Measurements from ENCODE around the gene DOCK8. TPM values are rescaled to one million over a fixed set of nuclear protein-coding genes. Genes with fewer than 3 reads are reported as not detected.

DOCK8 gene
- total RNA-seq, 1 experiment from 2014 or later = 7.5 TPM

- Histone ChIP-seq H3K79me2 (ENCODE audit: low read depth) (no peaks in the 10 kb centered on the region), H3K4me3 (no peak overlapping the region), H3K9me2 (ENCODE audit: insufficient read depth) (no peaks in the 10 kb centered on the region), H2AFZ (no peak overlapping the region), H3K4me2 (no peak overlapping the region), H3K36me3 (ENCODE audit: low read depth) (no peaks in the 10 kb centered on the region), H3K27ac (no peak overlapping the region), H3F3A (ENCODE audit: insufficient read depth, low read depth) (no peaks in the 10 kb centered on the region), H3K4me1 (replicated peaks; ENCODE audit: insufficient read depth) (peaks cover 17% of the 10 kb centered on the region), H3K9me3 (ENCODE audit: insufficient read depth, low read depth) (no peaks in the 10 kb centered on the region), H4K20me1 (ENCODE audit: insufficient read depth) (no peaks in the 10 kb centered on the region), H3K27me3 (ENCODE audit: insufficient read depth, low read depth) (no peaks in the 10 kb centered on the region)
- DNase-seq = no peak
- BruUV-seq (replicated peaks) = no TSS peak
- ChIA-PET CTCF (no interaction called here), POLR2A (ENCODE audit: unreplicated experiment) (no interaction called here)
- TF ChIP-seq EZH2 (IDR thresholded peaks at IDR 0.05; ENCODE audit: low read depth) (no peak), CTCF (conservative IDR thresholded peaks at IDR 0.05) (no peak)
- intact Hi-C loops (cut with micrococcal nuclease; ENCODE audit: unreplicated experiment) = no loop called here
Observed at GRCh38 chr9:438961-439768, 224.5 kb downstream of the DOCK8 start.

- no TSS peak for BruUV-seq (replicated peaks)
- Histone ChIP-seq H3K27me3 (ENCODE audit: insufficient read depth, low read depth) (no peaks in the 10 kb centered on the region), H3K27ac (no peak overlapping the region), H3K36me3 (ENCODE audit: low read depth) (no peaks in the 10 kb centered on the region), H3F3A (ENCODE audit: insufficient read depth, low read depth) (no peaks in the 10 kb centered on the region), H4K20me1 (ENCODE audit: insufficient read depth) (no peaks in the 10 kb centered on the region), H3K4me1 (replicated peaks; ENCODE audit: insufficient read depth) (peaks cover 17% of the 10 kb centered on the region), H3K9me2 (ENCODE audit: insufficient read depth) (no peaks in the 10 kb centered on the region), H3K4me3 (no peak overlapping the region), H3K9me3 (ENCODE audit: insufficient read depth, low read depth) (no peaks in the 10 kb centered on the region), H3K79me2 (ENCODE audit: low read depth) (no peaks in the 10 kb centered on the region), H2AFZ (no peak overlapping the region), H3K4me2 (no peak overlapping the region)
- ChIA-PET CTCF (no interaction called here), POLR2A (ENCODE audit: unreplicated experiment) (no interaction called here)
- DNase-seq = no peak
- intact Hi-C loops (cut with micrococcal nuclease; ENCODE audit: unreplicated experiment) = no loop called here
- TF ChIP-seq CTCF (conservative IDR thresholded peaks at IDR 0.05) = no peak
- TF ChIP-seq EZH2 (IDR thresholded peaks at IDR 0.05; ENCODE audit: low read depth) = no peak
Observed at GRCh38 chr9:441126-441525, 226.5 kb downstream of the DOCK8 start.

GRCh38 chr9:444528-444927, 229.9 kb downstream of the DOCK8 start:
- no TSS peak for BruUV-seq (replicated peaks)
- no peaks in the 10 kb centered on the region for H3K79me2 ChIP-seq (ENCODE audit: low read depth)
- H4K20me1 ChIP-seq (ENCODE audit: insufficient read depth) = no peaks in the 10 kb centered on the region
- POLR2A ChIA-PET (ENCODE audit: unreplicated experiment) = no interaction called here
- H3K9me3 ChIP-seq (ENCODE audit: insufficient read depth, low read depth) = no peaks in the 10 kb centered on the region
- peaks cover 13% of the 10 kb centered on the region for H3F3A ChIP-seq (ENCODE audit: insufficient read depth, low read depth)
- no peaks in the 10 kb centered on the region for H3K36me3 ChIP-seq (ENCODE audit: low read depth)
- no peaks in the 10 kb centered on the region for H3K9me2 ChIP-seq (ENCODE audit: insufficient read depth)
- DNase-seq = no peak
- H3K4me1 ChIP-seq (replicated peaks; ENCODE audit: insufficient read depth) = peaks cover 16% of the 10 kb centered on the region
- no peaks in the 10 kb centered on the region for H3K27me3 ChIP-seq (ENCODE audit: insufficient read depth, low read depth)
- H3K4me3 ChIP-seq = no peak overlapping the region
- no peak overlapping the region for H2AFZ ChIP-seq
- no peak overlapping the region for H3K27ac ChIP-seq
- no peak overlapping the region for H3K4me2 ChIP-seq
- intact Hi-C loops (cut with micrococcal nuclease; ENCODE audit: unreplicated experiment) = no loop called here
- TF ChIP-seq EZH2 (IDR thresholded peaks at IDR 0.05; ENCODE audit: low read depth) (no peak), CTCF (conservative IDR thresholded peaks at IDR 0.05) (no peak)
- CTCF ChIA-PET = no interaction called here

Data from PC-9 (cell line).